ENCODE results near the gene MAIP1. TPM values are rescaled to one million over a fixed set of nuclear protein-coding genes. Genes with fewer than 3 reads are reported as not detected.
A peak's percentile ranks its signal among the peaks of the same experiment; 100 is the strongest.

MAIP1 gene
- total RNA-seq, 1 donor from 2014 or later: 13.8 TPM

DNA sequence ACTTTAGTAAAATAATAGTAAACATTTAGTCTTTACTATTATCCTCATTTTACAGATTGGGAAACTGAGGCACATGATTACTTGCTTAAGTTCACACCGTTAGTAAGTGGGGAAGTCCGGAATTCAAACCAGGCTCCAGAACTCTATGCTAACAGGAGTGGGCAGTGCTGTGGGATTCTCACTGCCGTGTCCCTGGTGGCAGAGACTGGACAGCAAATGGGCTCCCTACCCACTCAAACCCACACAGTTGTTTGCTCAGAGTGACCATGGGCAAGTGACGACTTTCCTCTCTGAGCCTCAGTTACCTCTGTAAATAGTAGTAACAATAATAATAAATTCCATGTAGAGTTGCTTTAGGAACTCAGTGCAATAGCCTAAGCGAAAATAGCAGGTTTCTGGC is 24.0 kb downstream of the MAIP1 start:
- TF ChIP-seq, protein P1, sequence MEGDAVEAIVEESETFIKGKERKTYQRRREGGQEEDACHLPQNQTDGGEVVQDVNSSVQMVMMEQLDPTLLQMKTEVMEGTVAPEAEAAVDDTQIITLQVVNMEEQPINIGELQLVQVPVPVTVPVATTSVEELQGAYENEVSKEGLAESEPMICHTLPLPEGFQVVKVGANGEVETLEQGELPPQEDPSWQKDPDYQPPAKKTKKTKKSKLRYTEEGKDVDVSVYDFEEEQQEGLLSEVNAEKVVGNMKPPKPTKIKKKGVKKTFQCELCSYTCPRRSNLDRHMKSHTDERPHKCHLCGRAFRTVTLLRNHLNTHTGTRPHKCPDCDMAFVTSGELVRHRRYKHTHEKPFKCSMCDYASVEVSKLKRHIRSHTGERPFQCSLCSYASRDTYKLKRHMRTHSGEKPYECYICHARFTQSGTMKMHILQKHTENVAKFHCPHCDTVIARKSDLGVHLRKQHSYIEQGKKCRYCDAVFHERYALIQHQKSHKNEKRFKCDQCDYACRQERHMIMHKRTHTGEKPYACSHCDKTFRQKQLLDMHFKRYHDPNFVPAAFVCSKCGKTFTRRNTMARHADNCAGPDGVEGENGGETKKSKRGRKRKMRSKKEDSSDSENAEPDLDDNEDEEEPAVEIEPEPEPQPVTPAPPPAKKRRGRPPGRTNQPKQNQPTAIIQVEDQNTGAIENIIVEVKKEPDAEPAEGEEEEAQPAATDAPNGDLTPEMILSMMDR (IDR thresholded peaks at IDR 0.05): no peak
- Mint-ChIP-seq H3K36me3 (ENCODE audit: unreplicated experiment) (no peaks in the 10 kb centered on the region), H3K27me3 (ENCODE audit: unreplicated experiment) (no peaks in the 10 kb centered on the region), H3K4me3 (ENCODE audit: unreplicated experiment) (no peak overlapping the region), H3K9me3 (ENCODE audit: unreplicated experiment) (peaks cover 7% of the 10 kb centered on the region), H3K27ac (ENCODE audit: unreplicated experiment) (no peak overlapping the region), H3K4me1 (ENCODE audit: unreplicated experiment) (peaks cover 28% of the 10 kb centered on the region)
- DNase-seq (ENCODE audit: extremely low spot score, unreplicated experiment): no peak

DNA sequence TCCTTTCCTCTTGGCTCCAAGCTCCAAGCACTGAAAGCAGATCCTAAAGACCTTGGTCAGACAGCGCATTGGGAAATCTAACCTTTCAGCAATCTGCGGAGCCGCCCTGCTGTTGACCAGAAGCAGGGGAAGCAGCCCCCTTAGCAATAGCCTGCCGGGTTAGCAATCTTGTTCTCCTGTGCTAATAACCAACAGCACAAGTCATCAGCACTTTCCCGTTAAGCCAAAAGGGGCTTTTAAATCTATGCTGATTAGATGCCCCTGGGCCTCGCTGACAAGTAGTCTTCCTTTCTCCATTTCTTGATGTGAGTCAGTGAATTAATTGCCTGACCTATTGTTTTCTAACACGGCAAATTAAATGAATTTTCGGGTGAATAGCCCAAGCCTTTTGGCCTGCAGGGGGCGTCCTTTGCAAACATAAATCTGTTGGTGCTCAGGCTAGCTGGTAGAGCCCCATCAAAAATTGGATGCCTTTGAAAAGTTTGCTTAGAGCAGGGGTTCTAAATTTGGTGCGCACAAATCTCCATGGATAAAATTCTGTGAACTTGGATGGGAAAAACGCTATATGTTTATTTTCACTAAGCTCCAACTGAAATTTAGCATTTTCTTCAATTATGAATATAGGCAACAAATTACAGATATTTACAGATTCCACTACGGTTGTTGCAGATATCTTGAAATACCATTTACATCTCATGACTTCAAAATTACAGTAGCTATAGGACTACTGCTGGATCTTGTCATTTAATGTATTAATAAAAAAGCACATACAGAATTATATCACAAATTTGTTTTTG is 24.6 kb downstream of the MAIP1 start:
- peak overlapping the region; percentile 19 for H3K27ac Mint-ChIP-seq (ENCODE audit: unreplicated experiment)
- no peaks in the 10 kb centered on the region for H3K36me3 Mint-ChIP-seq (ENCODE audit: unreplicated experiment)
- TF ChIP-seq, protein P1 (IDR thresholded peaks at IDR 0.05): peak; percentile 93
- H3K4me3 Mint-ChIP-seq (ENCODE audit: unreplicated experiment): peak overlapping the region; percentile 43
- peak; percentile 93 for DNase-seq (ENCODE audit: extremely low spot score, unreplicated experiment)
- peaks cover 7% of the 10 kb centered on the region for H3K9me3 Mint-ChIP-seq (ENCODE audit: unreplicated experiment)
- H3K4me1 Mint-ChIP-seq (ENCODE audit: unreplicated experiment): peaks cover 28% of the 10 kb centered on the region
- no peaks in the 10 kb centered on the region for H3K27me3 Mint-ChIP-seq (ENCODE audit: unreplicated experiment)

DNA sequence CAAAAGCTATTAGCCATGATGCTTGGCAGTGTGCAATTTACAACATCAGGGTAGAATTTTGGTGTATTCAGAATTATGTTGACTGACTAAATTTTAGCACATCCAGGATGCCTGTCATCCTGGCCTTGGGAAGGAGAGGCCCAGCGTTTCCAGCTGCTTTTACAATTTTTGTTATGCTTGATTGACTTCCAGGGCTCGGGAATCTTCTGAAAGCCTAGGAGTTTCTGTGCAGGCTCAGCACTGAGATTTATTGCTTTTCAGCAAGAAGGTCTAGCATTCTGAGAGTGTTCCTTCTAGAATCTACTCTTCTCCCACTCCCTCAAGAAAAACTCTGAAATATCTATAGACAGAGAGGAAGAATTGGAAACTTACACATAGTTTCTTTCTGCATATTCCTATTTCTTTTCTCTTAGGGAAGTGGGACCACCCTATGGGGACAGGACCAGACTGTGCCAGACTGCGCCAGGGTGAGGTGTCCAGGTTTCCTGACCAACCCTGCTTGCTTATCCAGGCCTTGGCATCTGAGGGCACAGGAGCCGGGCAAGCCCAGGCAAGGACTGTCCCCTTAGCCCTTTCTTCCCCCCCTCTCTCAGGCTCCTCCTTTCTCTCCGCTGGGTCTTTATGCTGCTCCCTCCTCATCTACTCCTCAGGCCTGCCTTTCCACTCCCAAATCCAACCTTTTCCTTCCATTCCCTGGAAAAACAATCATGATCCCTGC is 26.9 kb downstream of the MAIP1 start:
- Mint-ChIP-seq H3K4me1 (ENCODE audit: unreplicated experiment) (peaks cover 25% of the 10 kb centered on the region), H3K4me3 (ENCODE audit: unreplicated experiment) (no peak overlapping the region), H3K36me3 (ENCODE audit: unreplicated experiment) (no peaks in the 10 kb centered on the region), H3K9me3 (ENCODE audit: unreplicated experiment) (no peaks in the 10 kb centered on the region), H3K27me3 (ENCODE audit: unreplicated experiment) (no peaks in the 10 kb centered on the region), H3K27ac (ENCODE audit: unreplicated experiment) (no peak overlapping the region)
- TF ChIP-seq, protein P1 (IDR thresholded peaks at IDR 0.05): no peak
- no peak for DNase-seq (ENCODE audit: extremely low spot score, unreplicated experiment)

DNA sequence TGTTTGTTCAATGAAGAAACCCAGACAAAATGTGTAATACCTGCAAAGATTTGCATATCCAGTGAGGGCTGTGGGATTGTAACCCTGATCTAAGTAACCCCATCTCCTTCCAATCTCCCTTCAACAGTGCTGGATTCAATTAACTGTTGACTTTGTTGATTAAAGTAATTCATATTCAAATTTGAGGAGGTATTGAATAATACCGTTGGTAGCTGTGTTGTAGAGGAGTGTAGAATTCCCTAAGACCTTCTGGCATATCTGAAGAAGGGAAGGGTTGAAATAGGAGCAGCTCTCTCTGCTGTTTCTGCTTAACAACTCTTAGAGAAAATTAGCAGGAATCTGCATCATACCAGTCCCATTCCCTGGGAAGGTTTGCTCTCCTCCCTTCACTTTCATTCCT is 28.2 kb downstream of the MAIP1 start:
- Mint-ChIP-seq H3K27me3 (ENCODE audit: unreplicated experiment) (no peaks in the 10 kb centered on the region), H3K27ac (ENCODE audit: unreplicated experiment) (no peak overlapping the region), H3K4me1 (ENCODE audit: unreplicated experiment) (peaks cover 16% of the 10 kb centered on the region), H3K36me3 (ENCODE audit: unreplicated experiment) (no peaks in the 10 kb centered on the region), H3K9me3 (ENCODE audit: unreplicated experiment) (no peaks in the 10 kb centered on the region), H3K4me3 (ENCODE audit: unreplicated experiment) (no peak overlapping the region)
- TF ChIP-seq, protein P1 (IDR thresholded peaks at IDR 0.05): no peak
- no peak for DNase-seq (ENCODE audit: extremely low spot score, unreplicated experiment)

DNA sequence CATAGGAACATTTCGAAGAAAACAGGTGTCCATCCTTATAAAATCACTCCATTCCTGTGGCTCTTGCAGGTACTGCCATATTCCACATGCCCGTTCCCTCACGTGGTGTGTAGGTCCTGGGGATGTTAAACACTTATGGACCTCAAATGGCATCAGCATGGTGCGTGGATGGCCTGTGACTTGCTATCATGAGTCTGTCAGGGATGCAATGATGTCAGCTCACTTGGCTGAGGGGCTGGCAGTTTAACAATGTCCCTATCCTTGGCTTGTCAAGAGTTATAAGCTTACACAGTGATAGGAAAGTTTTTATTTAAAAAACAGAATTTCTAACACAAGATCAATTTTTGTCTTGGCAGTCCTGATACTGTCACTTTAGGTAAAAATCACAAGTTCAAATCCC is 28.8 kb downstream of the MAIP1 start:
- Mint-ChIP-seq H3K4me1 (ENCODE audit: unreplicated experiment) (peaks cover 12% of the 10 kb centered on the region), H3K4me3 (ENCODE audit: unreplicated experiment) (no peak overlapping the region), H3K36me3 (ENCODE audit: unreplicated experiment) (no peaks in the 10 kb centered on the region), H3K9me3 (ENCODE audit: unreplicated experiment) (no peaks in the 10 kb centered on the region), H3K27me3 (ENCODE audit: unreplicated experiment) (no peaks in the 10 kb centered on the region), H3K27ac (ENCODE audit: unreplicated experiment) (no peak overlapping the region)
- TF ChIP-seq, protein P1 (IDR thresholded peaks at IDR 0.05): no peak
- DNase-seq (ENCODE audit: extremely low spot score, unreplicated experiment): no peak
